ENCODE data around the gene LEFTY2.

LEFTY2 gene

GRCh38 chr1:225911191-225912130, 29.6 kb downstream of the LEFTY2 start:
- no peak for DNase-seq (ENCODE audit: low read depth)
- no peak overlapping the region for H3K4me3 ChIP-seq (ENCODE audit: control insufficient read depth, low read depth, low read length)
- TF ChIP-seq CTCF (IDR thresholded peaks at IDR 0.05; ENCODE audit: control insufficient read depth, insufficient read depth, low read depth, low read length, missing control alignments) = peak; percentile 62

DNA sequence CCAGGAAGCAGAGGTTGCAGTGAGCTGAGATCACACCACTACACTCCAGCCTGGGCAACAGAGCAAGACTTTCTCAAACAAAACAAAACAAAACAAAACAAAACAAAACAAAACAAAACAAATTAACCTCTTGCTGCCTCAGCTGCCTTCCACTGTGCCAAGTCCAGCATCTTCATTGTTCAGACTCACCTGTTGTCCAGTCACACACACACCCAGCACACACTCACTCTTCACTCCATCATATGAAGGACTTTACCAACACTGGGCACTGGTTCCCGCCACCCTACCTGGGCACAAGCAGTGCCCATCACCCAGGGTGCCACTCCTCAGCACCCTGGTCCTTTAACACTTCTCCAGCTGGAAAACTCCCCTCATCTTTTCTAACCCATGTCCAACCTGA, 31.5 kb downstream of the LEFTY2 start:
- no peak overlapping the region for H3K4me3 ChIP-seq (ENCODE audit: control insufficient read depth, low read depth, low read length)
- no peak for TF ChIP-seq CTCF (IDR thresholded peaks at IDR 0.05; ENCODE audit: control insufficient read depth, insufficient read depth, low read depth, low read length, missing control alignments)
- no peak for DNase-seq (ENCODE audit: low read depth)

DNA sequence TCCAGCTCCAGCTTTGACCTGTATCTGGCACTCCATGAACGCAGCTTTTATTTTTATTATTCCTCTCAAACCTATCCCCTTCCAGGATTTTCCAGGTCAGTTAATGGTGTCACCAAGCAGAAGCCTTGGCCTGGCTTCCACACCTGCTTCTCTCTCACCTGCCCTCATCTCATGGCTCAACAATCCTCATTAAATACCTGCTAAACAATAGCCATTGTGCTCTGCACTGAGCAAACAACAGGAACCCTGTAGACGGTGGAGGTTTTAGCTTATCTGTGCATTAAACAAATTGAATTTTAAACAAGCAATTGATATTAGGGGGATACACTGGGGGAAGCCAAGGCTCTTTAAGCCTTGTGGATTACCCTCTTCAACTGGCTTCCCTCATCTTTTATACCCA, 32.2 kb downstream of the LEFTY2 start:
- no peak overlapping the region for H3K4me3 ChIP-seq (ENCODE audit: control insufficient read depth, low read depth, low read length)
- no peak for DNase-seq (ENCODE audit: low read depth)
- TF ChIP-seq CTCF (IDR thresholded peaks at IDR 0.05; ENCODE audit: control insufficient read depth, insufficient read depth, low read depth, low read length, missing control alignments) = no peak

DNA sequence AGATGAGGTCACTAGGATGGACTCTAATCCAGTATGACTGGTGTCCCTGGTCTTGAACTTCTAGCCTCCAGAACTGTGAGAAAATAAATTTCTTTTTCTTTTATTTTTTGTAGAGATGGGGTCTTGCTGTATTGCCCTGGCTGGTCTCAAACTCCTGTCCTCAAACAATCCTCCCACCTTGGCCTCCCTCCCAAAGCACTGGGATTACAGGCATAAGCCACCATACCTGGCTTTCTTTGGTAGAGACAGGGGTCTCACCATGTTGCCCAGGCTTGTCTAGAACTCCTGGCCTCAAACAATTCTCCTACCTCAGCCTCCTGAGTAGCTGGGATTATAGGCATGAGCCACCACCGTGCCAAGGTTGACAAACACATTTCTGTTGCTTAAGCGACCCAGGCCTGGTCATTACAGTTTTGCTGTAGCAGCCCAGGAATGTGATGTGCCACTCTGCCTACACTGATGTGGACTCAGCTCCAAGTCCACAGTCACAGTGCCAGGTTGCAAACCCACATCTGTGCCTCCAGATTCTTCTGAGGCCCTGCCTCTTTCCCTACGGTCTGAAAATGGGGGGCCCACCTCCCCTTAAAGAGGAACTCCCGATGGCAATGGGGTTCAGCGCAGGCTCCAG, 32.9 kb downstream of the LEFTY2 start:
- TF ChIP-seq CTCF (IDR thresholded peaks at IDR 0.05; ENCODE audit: control insufficient read depth, insufficient read depth, low read depth, low read length, missing control alignments) = no peak
- no peak for DNase-seq (ENCODE audit: low read depth)
- no peak overlapping the region for H3K4me3 ChIP-seq (ENCODE audit: control insufficient read depth, low read depth, low read length)

DNA sequence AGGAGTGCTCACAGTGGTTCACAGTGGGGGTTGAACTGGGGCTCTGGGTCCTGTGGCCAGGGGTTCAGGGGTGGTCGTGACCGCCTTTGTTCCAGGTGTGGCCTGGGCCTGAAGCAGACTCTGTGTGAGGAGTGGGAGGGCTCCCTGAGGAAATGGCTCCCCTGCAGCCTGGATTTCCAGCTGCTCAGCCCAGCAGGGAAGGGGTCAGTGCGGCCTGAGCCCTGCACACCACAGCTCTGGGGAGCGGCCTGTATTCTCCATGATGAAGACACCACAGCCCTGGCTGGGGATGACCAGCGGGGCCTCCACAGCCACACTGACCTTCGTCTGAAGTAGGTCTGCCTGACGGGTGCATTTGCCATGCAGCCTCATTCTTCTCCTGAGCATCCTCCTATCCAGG, 33.7 kb downstream of the LEFTY2 start:
- no peak for TF ChIP-seq CTCF (IDR thresholded peaks at IDR 0.05; ENCODE audit: control insufficient read depth, insufficient read depth, low read depth, low read length, missing control alignments)
- no peak overlapping the region for H3K4me3 ChIP-seq (ENCODE audit: control insufficient read depth, low read depth, low read length)
- no peak for DNase-seq (ENCODE audit: low read depth)

- no peak for TF ChIP-seq CTCF (IDR thresholded peaks at IDR 0.05; ENCODE audit: control insufficient read depth, insufficient read depth, low read depth, low read length, missing control alignments)
- DNase-seq (ENCODE audit: low read depth) = no peak
- H3K4me3 ChIP-seq (ENCODE audit: control insufficient read depth, low read depth, low read length) = no peak overlapping the region
These were observed 34.6 kb downstream of the LEFTY2 start for GRCh38 chr1:225906467-225906866.
